ENCODE measurements around the gene USP46.

Gene USP46, protein sequence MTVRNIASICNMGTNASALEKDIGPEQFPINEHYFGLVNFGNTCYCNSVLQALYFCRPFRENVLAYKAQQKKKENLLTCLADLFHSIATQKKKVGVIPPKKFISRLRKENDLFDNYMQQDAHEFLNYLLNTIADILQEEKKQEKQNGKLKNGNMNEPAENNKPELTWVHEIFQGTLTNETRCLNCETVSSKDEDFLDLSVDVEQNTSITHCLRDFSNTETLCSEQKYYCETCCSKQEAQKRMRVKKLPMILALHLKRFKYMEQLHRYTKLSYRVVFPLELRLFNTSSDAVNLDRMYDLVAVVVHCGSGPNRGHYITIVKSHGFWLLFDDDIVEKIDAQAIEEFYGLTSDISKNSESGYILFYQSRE

DNA sequence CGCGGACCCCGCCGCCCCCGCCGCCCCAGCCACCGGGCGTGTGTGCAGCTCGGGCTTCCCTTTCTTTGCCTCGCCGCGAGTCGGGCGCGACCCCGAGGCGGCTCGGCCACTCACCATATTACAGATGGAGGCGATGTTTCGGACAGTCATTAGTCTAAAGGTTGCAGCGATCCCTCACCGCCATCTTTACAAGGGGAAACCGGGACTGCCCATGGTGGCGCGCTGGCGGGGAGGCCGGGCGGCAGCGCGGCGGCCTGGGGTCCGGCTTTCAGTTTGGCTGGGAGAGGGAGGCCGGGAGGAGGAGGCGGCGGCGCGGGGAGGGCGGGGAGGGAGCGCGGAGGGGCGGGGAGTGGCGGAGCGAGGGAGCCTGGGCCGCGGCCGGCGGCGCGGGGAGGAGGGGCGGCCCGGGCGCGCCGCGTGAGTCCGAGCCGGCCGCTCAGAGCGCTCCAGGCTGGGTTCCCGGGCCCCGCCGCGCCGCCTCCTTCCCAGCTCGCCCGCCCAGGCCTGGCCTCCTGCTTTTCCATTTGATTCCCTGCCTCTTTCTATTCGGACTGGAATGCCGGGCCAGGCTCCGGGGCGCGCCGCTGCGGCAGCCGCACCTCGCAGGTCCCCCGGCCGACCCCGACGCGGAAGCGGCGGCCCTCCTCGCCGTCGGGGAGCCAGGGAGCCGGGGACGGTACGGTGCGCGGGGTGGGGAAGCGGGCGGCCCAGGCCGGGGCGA is at the start of gene USP46:
USP46 (minus strand) TSS at position 301 of the 721 bp plus-strand sequence; CDS start at position 150, 151 bp downstream.
- DNase-seq, result peak; percentile 69 to 87

DNA sequence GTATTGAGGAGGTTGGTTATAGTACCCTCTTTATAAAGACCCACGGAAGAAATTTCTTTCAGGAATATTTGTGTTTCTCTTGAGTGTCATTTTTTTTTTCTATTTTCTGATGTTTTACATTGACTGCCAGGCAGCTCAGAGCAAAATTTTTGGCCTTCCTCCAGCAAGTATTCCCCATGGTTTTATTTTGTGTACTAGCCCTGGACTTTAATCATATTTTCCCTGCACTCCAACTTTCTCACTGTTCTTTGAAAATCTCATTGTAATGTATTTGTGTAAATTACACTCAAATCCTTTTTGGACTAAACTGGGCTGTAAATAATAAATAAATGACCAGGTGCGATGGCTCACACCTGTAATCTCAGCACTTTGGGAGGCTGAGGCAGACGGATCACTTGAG is 45.6 kb upstream of the USP46 start:
- H3K36me3 ChIP-seq, result no peaks in the 10 kb centered on the region
- H3K4me1 ChIP-seq, result peaks cover 0 to 9% (median 0%) of the 10 kb centered on the region in 4 donors
- TF ChIP-seq, protein P1, sequence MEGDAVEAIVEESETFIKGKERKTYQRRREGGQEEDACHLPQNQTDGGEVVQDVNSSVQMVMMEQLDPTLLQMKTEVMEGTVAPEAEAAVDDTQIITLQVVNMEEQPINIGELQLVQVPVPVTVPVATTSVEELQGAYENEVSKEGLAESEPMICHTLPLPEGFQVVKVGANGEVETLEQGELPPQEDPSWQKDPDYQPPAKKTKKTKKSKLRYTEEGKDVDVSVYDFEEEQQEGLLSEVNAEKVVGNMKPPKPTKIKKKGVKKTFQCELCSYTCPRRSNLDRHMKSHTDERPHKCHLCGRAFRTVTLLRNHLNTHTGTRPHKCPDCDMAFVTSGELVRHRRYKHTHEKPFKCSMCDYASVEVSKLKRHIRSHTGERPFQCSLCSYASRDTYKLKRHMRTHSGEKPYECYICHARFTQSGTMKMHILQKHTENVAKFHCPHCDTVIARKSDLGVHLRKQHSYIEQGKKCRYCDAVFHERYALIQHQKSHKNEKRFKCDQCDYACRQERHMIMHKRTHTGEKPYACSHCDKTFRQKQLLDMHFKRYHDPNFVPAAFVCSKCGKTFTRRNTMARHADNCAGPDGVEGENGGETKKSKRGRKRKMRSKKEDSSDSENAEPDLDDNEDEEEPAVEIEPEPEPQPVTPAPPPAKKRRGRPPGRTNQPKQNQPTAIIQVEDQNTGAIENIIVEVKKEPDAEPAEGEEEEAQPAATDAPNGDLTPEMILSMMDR (IDR thresholded peaks at IDR 0.05), result no peak
- no peaks in the 10 kb centered on the region for H3K9me3 ChIP-seq
- intact Hi-C loops (cut with DNase I; ENCODE audit: low total_unique reads), result no loop called here
- DNase-seq, result no peak
- no peak overlapping the region for H3K4me3 ChIP-seq
- no peak overlapping the region for H3K27ac ChIP-seq
- H3K27me3 ChIP-seq, result no peaks in the 10 kb centered on the region

More for the DNA sequence above, at the start of gene USP46:
- TF ChIP-seq, protein P1 (IDR thresholded peaks at IDR 0.05), result no peak
- Histone ChIP-seq H3K27ac (peak within 1 kb of the TSS; percentile 93 to 96), H3K4me3 (peak within 1 kb of the TSS; percentile 67 to 95), H3K27me3 (no peaks in the 10 kb centered on the region), H3K9me3 (no peaks in the 10 kb centered on the region), H3K36me3 (peaks cover 0 to 7% (median 0%) of the 10 kb centered on the region in 3 donors), H3K4me1 (peaks cover 0 to 32% (median 18%) of the 10 kb centered on the region in 4 donors)
- intact Hi-C loops (cut with DNase I; ENCODE audit: low total_unique reads), result loop anchor here (5.0 to 10.0 kb wide), 2 partner anchors 203 to 814 kb away; partner anchors contain the start of genes DCUN1D4 and RASL11B

DNA sequence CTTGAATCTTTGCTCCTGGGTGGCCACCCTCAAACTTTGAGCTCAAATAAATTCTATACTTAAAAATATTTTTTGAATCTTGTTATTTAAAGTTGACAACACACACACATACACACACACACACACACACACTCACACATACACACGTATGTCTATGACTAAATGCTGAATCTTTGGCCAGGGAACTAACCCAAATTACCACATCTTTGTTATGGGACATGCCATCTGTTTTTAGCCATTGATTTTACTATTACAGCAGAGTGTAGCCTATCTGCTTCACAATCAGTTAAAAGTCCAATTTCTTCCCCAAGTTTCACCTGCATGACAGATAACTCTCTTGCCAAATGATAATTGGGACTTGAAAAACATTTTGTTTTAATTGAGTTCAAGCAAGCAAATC is 45.0 kb upstream of the USP46 start:
- DNase-seq, result no peak
- TF ChIP-seq, protein P1 (IDR thresholded peaks at IDR 0.05), result no peak
- Histone ChIP-seq H3K36me3 (no peaks in the 10 kb centered on the region), H3K9me3 (no peaks in the 10 kb centered on the region), H3K27me3 (no peaks in the 10 kb centered on the region), H3K4me1 (peaks cover 0 to 9% (median 0%) of the 10 kb centered on the region in 4 donors), H3K4me3 (no peak overlapping the region), H3K27ac (no peak overlapping the region)
- intact Hi-C loops (cut with DNase I; ENCODE audit: low total_unique reads), result no loop called here

DNA sequence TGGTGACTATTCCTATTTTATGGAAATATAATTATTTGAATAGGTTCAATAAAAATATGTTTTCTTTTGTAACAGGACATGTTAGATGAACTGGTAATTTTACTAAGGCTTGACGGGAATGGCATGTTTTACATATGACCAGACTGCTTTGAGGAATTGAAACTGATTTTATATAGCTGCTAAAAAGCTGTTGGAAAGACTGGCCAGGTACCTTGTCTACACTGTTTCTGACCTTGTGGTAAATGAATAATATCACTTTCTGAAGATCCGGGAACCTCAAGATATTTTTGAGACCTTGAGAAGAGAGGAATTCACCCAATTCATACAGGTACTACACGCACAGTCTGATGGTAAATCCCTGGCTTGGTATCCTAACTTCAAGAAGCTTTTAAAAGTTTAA is 42.1 kb upstream of the USP46 start:
- intact Hi-C loops (cut with DNase I; ENCODE audit: low total_unique reads), result no loop called here
- H3K4me1 ChIP-seq, result peaks cover 0 to 17% (median 0%) of the 10 kb centered on the region in 4 donors

DNA sequence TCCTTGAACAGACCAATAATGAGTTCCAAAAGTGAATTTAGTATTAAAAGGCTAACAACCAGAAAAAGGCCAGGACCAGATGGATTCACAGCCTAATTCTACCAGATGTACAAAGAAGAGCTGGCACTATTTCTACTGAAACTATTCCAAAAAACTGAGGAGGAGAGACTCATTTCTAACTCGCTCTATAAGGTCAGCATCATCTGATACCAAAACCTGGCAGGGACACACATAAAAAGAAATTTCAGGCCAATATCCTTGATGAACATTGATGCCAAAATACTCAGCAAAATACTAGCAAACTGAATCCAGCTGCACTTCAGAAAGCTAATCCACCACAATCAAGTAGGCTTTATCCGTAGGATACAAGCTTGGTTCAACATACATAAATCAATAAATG is 35.8 kb upstream of the USP46 start:
- intact Hi-C loops (cut with DNase I; ENCODE audit: low total_unique reads), result no loop called here
- TF ChIP-seq, protein P1 (IDR thresholded peaks at IDR 0.05), result no peak
- Histone ChIP-seq H3K27ac (no peak overlapping the region), H3K36me3 (no peaks in the 10 kb centered on the region), H3K27me3 (no peaks in the 10 kb centered on the region), H3K9me3 (peaks cover 0 to 9% (median 0%) of the 10 kb centered on the region in 3 donors), H3K4me3 (no peak overlapping the region), H3K4me1 (peaks cover 0 to 8% (median 0%) of the 10 kb centered on the region in 4 donors)
- no peak for DNase-seq

More for the DNA sequence above, 42.1 kb upstream of the USP46 start:
- Histone ChIP-seq H3K36me3 (no peaks in the 10 kb centered on the region), H3K4me3 (no peak overlapping the region), H3K27me3 (no peaks in the 10 kb centered on the region), H3K27ac (no peak overlapping the region), H3K9me3 (no peaks in the 10 kb centered on the region)
- DNase-seq, result no peak
- TF ChIP-seq, protein P1 (IDR thresholded peaks at IDR 0.05), result no peak
